ENCODE data around the gene LRRC4. TPM values are rescaled to one million over a fixed set of nuclear protein-coding genes. Genes with fewer than 3 reads are reported as not detected.
A peak's percentile ranks its signal among the peaks of the same experiment; 100 is the strongest.

The LRRC4 gene
- total RNA-seq, 1 donor = 0.72 TPM

DNA sequence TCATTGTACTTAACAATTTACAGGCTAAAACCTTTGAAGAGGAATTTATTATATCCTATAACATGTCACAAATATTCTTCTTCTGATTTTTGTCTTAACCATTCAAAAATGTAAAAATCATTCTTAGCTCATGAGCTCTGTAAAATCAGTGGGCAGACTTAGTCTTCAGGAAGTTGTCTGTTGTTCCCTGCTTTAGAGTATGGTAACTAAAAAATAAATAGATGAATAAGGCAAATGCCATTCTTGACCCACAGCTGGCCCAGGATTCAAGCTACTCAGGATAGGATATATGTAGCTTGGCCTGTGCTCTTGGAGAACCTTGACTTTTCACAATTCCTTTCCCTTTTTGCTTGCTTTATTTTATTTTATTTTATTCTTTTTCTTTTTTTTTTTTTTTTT lies 51.5 kb downstream of the LRRC4 start:
- H4K20me1 ChIP-seq (ENCODE audit: insufficient read depth, low read length) = peaks cover 9% of the 10 kb centered on the region
- H3K4me3 ChIP-seq (ENCODE audit: insufficient read depth, low read length) = no peak overlapping the region
- H3K36me3 ChIP-seq (ENCODE audit: insufficient read depth, low read length) = peaks cover 8% of the 10 kb centered on the region
- no peak overlapping the region for H2AFZ ChIP-seq (ENCODE audit: low read length)
- no peaks in the 10 kb centered on the region for H3K4me1 ChIP-seq (ENCODE audit: insufficient read depth, low read length)
- DNase-seq (ENCODE audit: insufficient read length, low spot score, missing footprints) = peak; percentile 34
- H3K79me2 ChIP-seq (ENCODE audit: insufficient read depth, low read length) = peaks cover 2% of the 10 kb centered on the region
- no peak overlapping the region for H3K4me2 ChIP-seq (ENCODE audit: insufficient read depth, low read length)
- H3K9me3 ChIP-seq (ENCODE audit: low read depth, low read length) = no peaks in the 10 kb centered on the region
- H3K27me3 ChIP-seq (ENCODE audit: insufficient read depth, low read length) = no peaks in the 10 kb centered on the region
- H3K27ac ChIP-seq (ENCODE audit: low read depth, low read length) = no peak overlapping the region
- TF ChIP-seq, protein P1, sequence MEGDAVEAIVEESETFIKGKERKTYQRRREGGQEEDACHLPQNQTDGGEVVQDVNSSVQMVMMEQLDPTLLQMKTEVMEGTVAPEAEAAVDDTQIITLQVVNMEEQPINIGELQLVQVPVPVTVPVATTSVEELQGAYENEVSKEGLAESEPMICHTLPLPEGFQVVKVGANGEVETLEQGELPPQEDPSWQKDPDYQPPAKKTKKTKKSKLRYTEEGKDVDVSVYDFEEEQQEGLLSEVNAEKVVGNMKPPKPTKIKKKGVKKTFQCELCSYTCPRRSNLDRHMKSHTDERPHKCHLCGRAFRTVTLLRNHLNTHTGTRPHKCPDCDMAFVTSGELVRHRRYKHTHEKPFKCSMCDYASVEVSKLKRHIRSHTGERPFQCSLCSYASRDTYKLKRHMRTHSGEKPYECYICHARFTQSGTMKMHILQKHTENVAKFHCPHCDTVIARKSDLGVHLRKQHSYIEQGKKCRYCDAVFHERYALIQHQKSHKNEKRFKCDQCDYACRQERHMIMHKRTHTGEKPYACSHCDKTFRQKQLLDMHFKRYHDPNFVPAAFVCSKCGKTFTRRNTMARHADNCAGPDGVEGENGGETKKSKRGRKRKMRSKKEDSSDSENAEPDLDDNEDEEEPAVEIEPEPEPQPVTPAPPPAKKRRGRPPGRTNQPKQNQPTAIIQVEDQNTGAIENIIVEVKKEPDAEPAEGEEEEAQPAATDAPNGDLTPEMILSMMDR (IDR thresholded peaks at IDR 0.05; ENCODE audit: extremely low read depth, low read depth, low read length) = no peak

DNA sequence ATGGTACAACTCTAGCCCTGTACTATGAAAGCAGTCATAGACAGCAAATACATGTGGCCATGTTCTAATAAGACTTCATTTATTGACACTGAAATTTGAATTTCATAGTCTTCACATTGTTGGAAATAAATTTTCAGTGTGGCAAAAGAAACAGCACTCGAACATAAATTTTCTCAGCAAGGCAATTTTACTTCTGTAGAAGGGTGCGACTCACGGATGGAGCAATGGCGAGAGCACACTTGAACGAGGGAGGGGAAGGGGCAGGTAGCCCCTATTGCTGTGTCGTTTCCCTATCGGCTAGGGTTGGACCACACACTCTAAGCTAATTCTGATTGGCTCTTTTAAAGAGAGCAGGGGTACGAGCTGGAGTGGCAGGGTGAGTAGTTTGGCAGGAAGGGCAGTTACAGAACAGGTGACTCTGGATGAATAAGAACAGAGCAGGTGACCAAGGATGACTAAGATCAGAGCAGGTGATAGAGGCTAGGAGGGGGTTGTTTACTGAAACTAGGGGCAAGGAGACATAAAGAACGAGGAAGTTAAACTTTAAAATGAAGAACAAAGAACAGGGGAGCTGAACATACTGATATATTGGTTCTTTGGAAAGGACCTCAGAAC lies 52.0 kb downstream of the LRRC4 start:
- Histone ChIP-seq H2AFZ (ENCODE audit: low read length) (no peak overlapping the region), H3K27me3 (ENCODE audit: insufficient read depth, low read length) (no peaks in the 10 kb centered on the region), H3K36me3 (ENCODE audit: insufficient read depth, low read length) (peaks cover 8% of the 10 kb centered on the region), H3K27ac (ENCODE audit: low read depth, low read length) (no peak overlapping the region), H3K79me2 (ENCODE audit: insufficient read depth, low read length) (peaks cover 5% of the 10 kb centered on the region), H3K4me3 (ENCODE audit: insufficient read depth, low read length) (no peak overlapping the region), H4K20me1 (ENCODE audit: insufficient read depth, low read length) (peaks cover 9% of the 10 kb centered on the region), H3K4me2 (ENCODE audit: insufficient read depth, low read length) (no peak overlapping the region), H3K4me1 (ENCODE audit: insufficient read depth, low read length) (no peaks in the 10 kb centered on the region), H3K9me3 (ENCODE audit: low read depth, low read length) (no peaks in the 10 kb centered on the region)
- TF ChIP-seq, protein P1 (IDR thresholded peaks at IDR 0.05; ENCODE audit: extremely low read depth, low read depth, low read length) = no peak
- no peak for DNase-seq (ENCODE audit: insufficient read length, low spot score, missing footprints)

DNA sequence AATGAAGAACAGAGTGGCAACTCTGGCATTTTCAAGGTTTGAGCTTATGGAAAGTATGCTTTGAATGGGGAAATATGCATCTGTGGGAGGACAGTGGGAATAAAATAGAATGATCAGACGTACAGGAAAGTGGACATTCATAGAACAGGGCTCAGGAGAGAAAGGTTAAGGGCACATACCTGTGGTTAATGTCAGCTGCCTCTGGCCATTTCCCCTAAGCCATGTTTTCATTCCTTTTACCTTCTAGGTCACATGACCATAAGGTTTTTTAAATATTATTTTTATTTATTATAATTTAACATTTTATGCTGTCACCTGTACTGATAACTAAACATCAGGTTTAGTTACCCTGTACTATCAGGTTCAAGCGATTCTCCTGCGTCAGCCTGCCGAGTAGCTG lies 52.8 kb downstream of the LRRC4 start:
- DNase-seq (ENCODE audit: insufficient read length, low spot score, missing footprints) = peak; percentile 14
- no peaks in the 10 kb centered on the region for H3K4me1 ChIP-seq (ENCODE audit: insufficient read depth, low read length)
- no peak overlapping the region for H3K4me3 ChIP-seq (ENCODE audit: insufficient read depth, low read length)
- no peaks in the 10 kb centered on the region for H3K27me3 ChIP-seq (ENCODE audit: insufficient read depth, low read length)
- peaks cover 12% of the 10 kb centered on the region for H3K79me2 ChIP-seq (ENCODE audit: insufficient read depth, low read length)
- no peak overlapping the region for H2AFZ ChIP-seq (ENCODE audit: low read length)
- no peak overlapping the region for H3K27ac ChIP-seq (ENCODE audit: low read depth, low read length)
- no peaks in the 10 kb centered on the region for H3K9me3 ChIP-seq (ENCODE audit: low read depth, low read length)
- H3K4me2 ChIP-seq (ENCODE audit: insufficient read depth, low read length) = no peak overlapping the region
- H4K20me1 ChIP-seq (ENCODE audit: insufficient read depth, low read length) = peaks cover 15% of the 10 kb centered on the region
- H3K36me3 ChIP-seq (ENCODE audit: insufficient read depth, low read length) = peaks cover 8% of the 10 kb centered on the region
- TF ChIP-seq, protein P1 (IDR thresholded peaks at IDR 0.05; ENCODE audit: extremely low read depth, low read depth, low read length) = no peak

Other genes with a start within 250 kb of the LRRC4 start
- gene LEP, start 209.8 kb upstream of the LRRC4 start, total RNA-seq = under 0.01 and 0.36 TPM in 2 replicates

All from osteoblast (primary cell).